SK-N-SH treated with all-trans-retinoic acid at 6 μM for 48 hours (cell line): ENCODE results near the gene TEFM.

ENCODE experiments used
- BACH2 ChIP-seq: fragments of 250-450 bp; sonication (Bioruptor Pico); IDR thresholded peaks from 2 replicates; pipeline ENCODE4 v1.9.0; 2021; ENCODE audit warnings: mild to moderate bottlenecking, borderline replicate concordance
- GLIS3 ChIP-seq: fragments of 250-450 bp; sonication (Bioruptor Pico); IDR thresholded peaks from 2 replicates; pipeline ENCODE4 v1.5.0; 2020; ENCODE audit warnings: mild to moderate bottlenecking, moderate library complexity
- ISL1 ChIP-seq: fragments of 250-450 bp; sonication (Bioruptor Pico); IDR thresholded peaks from 2 replicates; pipeline ENCODE4 v2.1.2; 2022; ENCODE audit warnings: mild to moderate bottlenecking, moderate library complexity
- PPARA ChIP-seq: fragments of 250-450 bp; sonication (Bioruptor Pico); IDR thresholded peaks from 2 replicates; pipeline ENCODE4 v1.5.0; 2020; ENCODE audit warnings: mild to moderate bottlenecking, borderline replicate concordance
- ZNF8 ChIP-seq: fragments of 450-650 bp; formaldehyde crosslinking; IDR thresholded peaks from 2 replicates; pipeline ENCODE4 v1.5.0; 2020; ENCODE audit warnings: mild to moderate bottlenecking, moderate library complexity

GRCh38 chr17:30864636-30865035 lies 41.4 kb downstream of the TEFM start:
- no peak for TF ChIP-seq ZNF8 (CRISPR knock-in tag)
- no peak for TF ChIP-seq ISL1 (CRISPR knock-in tag)
- no peak for TF ChIP-seq GLIS3
- no peak for TF ChIP-seq BACH2 (CRISPR knock-in tag)
- TF ChIP-seq PPARA (CRISPR knock-in tag), result no peak
